Calu3 (cell line): ENCODE data around the gene SRCIN1. TPM values are rescaled to one million over a fixed set of nuclear protein-coding genes. Genes with fewer than 3 reads are reported as not detected.

Experiments used
- BruUV-seq: library from RNA; stranded (reverse); fragments of 400-500 nt; replicated peaks from 2 replicates; lab custom pipeline; 2021; lab: Mats Ljungman, UMichigan
- CTCF ChIA-PET: fragments of 300-600 bp; sonication (Branson Sonifier 250); formaldehyde crosslinking; loops from one replicate; lab custom pipeline; 2022; ENCODE audit warnings: antibody characterized with exemption; lab: Charles Lee
- DNase-seq: peaks from one replicate; pipeline ENCODE4 v3.0.0; 2022
- H3K27ac Mint-ChIP-seq: one replicate; pipeline ENCODE4 v1.8.0; 2022; ENCODE audit warnings: mixed read lengths; ENCODE audit not compliant: unreplicated experiment
- H3K27me3 Mint-ChIP-seq: one replicate; pipeline ENCODE4 v1.8.0; 2022; ENCODE audit warnings: mixed read lengths; ENCODE audit not compliant: unreplicated experiment
- H3K36me3 Mint-ChIP-seq: one replicate; pipeline ENCODE4 v1.8.0; 2022; ENCODE audit warnings: mild to moderate bottlenecking, moderate library complexity, mixed read lengths; ENCODE audit not compliant: insufficient read depth, unreplicated experiment
- H3K4me1 Mint-ChIP-seq: one replicate; pipeline ENCODE4 v1.8.0; 2022; ENCODE audit warnings: mild to moderate bottlenecking, low read depth, mixed read lengths; ENCODE audit not compliant: unreplicated experiment
- H3K4me3 Mint-ChIP-seq: one replicate; pipeline ENCODE4 v1.8.0; 2022; ENCODE audit warnings: mild to moderate bottlenecking, low read depth, moderate library complexity, mixed read lengths; ENCODE audit not compliant: unreplicated experiment
- H3K9me3 Mint-ChIP-seq: one replicate; pipeline ENCODE4 v1.8.0; 2022; ENCODE audit warnings: low read depth, mixed read lengths; ENCODE audit not compliant: unreplicated experiment
- CTCF ChIP-seq: fragments of 200-600 bp; IDR thresholded peaks from one replicate; pipeline ENCODE4 v1.8.0; 2022; ENCODE audit warnings: antibody characterized with exemption; ENCODE audit not compliant: unreplicated experiment
- intact Hi-C: fragments of 100-400 bp; cut with micrococcal nuclease; formaldehyde crosslinking; loops from one replicate; pipeline ENCODE4 v1.10.0; 2022; ENCODE audit not compliant: unreplicated experiment
- total RNA-seq: library from RNA; stranded (reverse); gene quantifications from 2 replicates; pipeline ENCODE4 v1.2.3, GENCODE V29; 2022

The SRCIN1 gene
- total RNA-seq, 1 experiment from 2014 or later, result 46.7 TPM

GRCh38 chr17:38544839-38545209 lies 60.9 kb downstream of the SRCIN1 start:
- DNase-seq, result no peak
- intact Hi-C loops, result no loop called here
- Mint-ChIP-seq H3K9me3 (no peaks in the 10 kb centered on the region), H3K36me3 (no peaks in the 10 kb centered on the region), H3K27me3 (peaks cover 80% of the 10 kb centered on the region), H3K27ac (no peak overlapping the region), H3K4me1 (no peaks in the 10 kb centered on the region), H3K4me3 (no peak overlapping the region)
- CTCF ChIA-PET, result interaction anchor here (0.5 to 6.2 kb wide), 5 partner anchors 8 to 1520 kb away, joined by 3 to 62 read pairs (median 3); no protein-coding TSS in a partner anchor
- TF ChIP-seq CTCF, result no peak
- no TSS peak for BruUV-seq

GRCh38 chr17:38544175-38544838 lies 61.4 kb downstream of the SRCIN1 start:
- no TSS peak for BruUV-seq
- Mint-ChIP-seq H3K36me3 (no peaks in the 10 kb centered on the region), H3K27me3 (peaks cover 78% of the 10 kb centered on the region), H3K27ac (no peak overlapping the region), H3K4me1 (no peaks in the 10 kb centered on the region), H3K9me3 (no peaks in the 10 kb centered on the region), H3K4me3 (no peak overlapping the region)
- DNase-seq, result no peak
- TF ChIP-seq CTCF, result no peak
- CTCF ChIA-PET, result interaction anchor here (0.5 to 3.2 kb wide), 4 partner anchors 15 to 1521 kb away, joined by 3 to 26 read pairs (median 4); no protein-coding TSS in a partner anchor
- intact Hi-C loops, result no loop called here

GRCh38 chr17:38543403-38544174 lies 62.2 kb downstream of the SRCIN1 start:
- Mint-ChIP-seq H3K27ac (no peak overlapping the region), H3K36me3 (no peaks in the 10 kb centered on the region), H3K27me3 (peaks cover 71% of the 10 kb centered on the region), H3K4me1 (no peaks in the 10 kb centered on the region), H3K9me3 (no peaks in the 10 kb centered on the region), H3K4me3 (no peak overlapping the region)
- no peak for DNase-seq
- no TSS peak for BruUV-seq
- no peak for TF ChIP-seq CTCF
- intact Hi-C loops, result no loop called here
- CTCF ChIA-PET, result interaction anchor here (0.6 to 3.2 kb wide), 2 partner anchors 15 to 59 kb away, joined by 3 to 26 read pairs; no protein-coding TSS in a partner anchor

GRCh38 chr17:38542286-38542685 lies 63.5 kb downstream of the SRCIN1 start:
- H3K27ac Mint-ChIP-seq, result no peak overlapping the region
- H3K36me3 Mint-ChIP-seq, result no peaks in the 10 kb centered on the region
- no peaks in the 10 kb centered on the region for H3K4me1 Mint-ChIP-seq
- TF ChIP-seq CTCF, result no peak
- BruUV-seq, result no TSS peak
- intact Hi-C loops, result no loop called here
- H3K27me3 Mint-ChIP-seq, result peaks cover 58% of the 10 kb centered on the region
- H3K9me3 Mint-ChIP-seq, result no peaks in the 10 kb centered on the region
- no peak overlapping the region for H3K4me3 Mint-ChIP-seq
- no peak for DNase-seq
- CTCF ChIA-PET, result interaction anchor here (0.6 to 3.2 kb wide), 3 partner anchors 9 to 327 kb away, joined by 4 to 26 read pairs (median 7); no protein-coding TSS in a partner anchor
